IPS DF 6.9 (cell line): ENCODE data around the gene RPRD2.
A peak's percentile ranks its signal among the peaks of the same experiment; 100 is the strongest.

Source experiments
- DNase-seq: peaks from one replicate; pipeline ENCODE4 v3.0.0-alpha.2; 2013; ENCODE audit warnings: low read depth, low spot score
- H3K27ac ChIP-seq: one replicate; pipeline ENCODE4 v1.5.1; 2013; ENCODE audit warnings: low read length, control low read depth
- H3K27me3 ChIP-seq: 2 replicates; pipeline ENCODE4 v1.6.1; 2013; ENCODE audit warnings: mild to moderate bottlenecking, low read length; ENCODE audit not compliant: control insufficient read depth, insufficient read depth
- H3K36me3 ChIP-seq: 2 replicates; pipeline ENCODE4 v1.6.1; 2013; ENCODE audit warnings: low read length; ENCODE audit not compliant: control insufficient read depth, insufficient read depth
- H3K4me1 ChIP-seq: 2 replicates; pipeline ENCODE4 v1.6.1; 2013; ENCODE audit warnings: low read length; ENCODE audit not compliant: control insufficient read depth, insufficient read depth
- H3K4me3 ChIP-seq: 2 replicates; pipeline ENCODE4 v1.5.1; 2013; ENCODE audit warnings: mild to moderate bottlenecking, low read length
- H3K9me3 ChIP-seq: 2 replicates; pipeline ENCODE4 v1.6.1; 2013; ENCODE audit warnings: low read length, inconsistent platforms; ENCODE audit not compliant: control insufficient read depth, insufficient read depth
- WGBS: extraction: QIAGEN DNeasy Blood & Tissue Kit; methylation state at CpG from one replicate; pipeline ENCODE4 v1.1.7; 2013; ENCODE audit warnings: mixed read lengths, missing lambda C conversion rate; ENCODE audit not compliant: insufficient read length, insufficient coverage; 5-methylcytosine and 5-hydroxymethylcytosine counted together

Gene RPRD2

GRCh38 chr1:150365941-150366340 is 2.0 kb downstream of the RPRD2 start:
- Histone ChIP-seq H3K27me3 (no peaks in the 10 kb centered on the region), H3K4me3 (peak overlapping the region; percentile 95; the same call in 1 of the 2 replicates), H3K9me3 (no peaks in the 10 kb centered on the region), H3K27ac (no peak overlapping the region), H3K36me3 (no peaks in the 10 kb centered on the region), H3K4me1 (no peaks in the 10 kb centered on the region)
- DNase-seq = no peak
- WGBS = no CpG with 5 or more reads among the region's 3 CpGs

GRCh38 chr1:150366416-150367296 is 2.7 kb downstream of the RPRD2 start:
- Histone ChIP-seq H3K36me3 (no peaks in the 10 kb centered on the region), H3K27ac (no peak overlapping the region), H3K9me3 (no peaks in the 10 kb centered on the region), H3K4me1 (no peaks in the 10 kb centered on the region), H3K4me3 (no peak overlapping the region; the same call in 1 of the 2 replicates), H3K27me3 (no peaks in the 10 kb centered on the region)
- no peak for DNase-seq
- WGBS = 100% methylated on average over 2 of the region's 12 CpGs

GRCh38 chr1:150371110-150371509 is 7.2 kb downstream of the RPRD2 start:
- Histone ChIP-seq H3K27me3 (no peaks in the 10 kb centered on the region), H3K27ac (no peak overlapping the region), H3K36me3 (no peaks in the 10 kb centered on the region), H3K4me3 (no peak overlapping the region), H3K9me3 (no peaks in the 10 kb centered on the region), H3K4me1 (no peaks in the 10 kb centered on the region; the same call in 1 of the 2 replicates)
- DNase-seq = no peak
- no CpG with 5 or more reads among the region's 8 CpGs for WGBS

- no peak overlapping the region for H3K27ac ChIP-seq
- H3K4me3 ChIP-seq = no peak overlapping the region
- no peaks in the 10 kb centered on the region for H3K36me3 ChIP-seq
- H3K9me3 ChIP-seq = no peaks in the 10 kb centered on the region
- WGBS = no CpG with 5 or more reads among the region's 1 CpG
- no peaks in the 10 kb centered on the region; the same call in 1 of the 2 replicates for H3K4me1 ChIP-seq
- H3K27me3 ChIP-seq = no peaks in the 10 kb centered on the region
- DNase-seq = no peak
These were observed 8.6 kb downstream of the RPRD2 start for GRCh38 chr1:150372580-150372979.

DNA sequence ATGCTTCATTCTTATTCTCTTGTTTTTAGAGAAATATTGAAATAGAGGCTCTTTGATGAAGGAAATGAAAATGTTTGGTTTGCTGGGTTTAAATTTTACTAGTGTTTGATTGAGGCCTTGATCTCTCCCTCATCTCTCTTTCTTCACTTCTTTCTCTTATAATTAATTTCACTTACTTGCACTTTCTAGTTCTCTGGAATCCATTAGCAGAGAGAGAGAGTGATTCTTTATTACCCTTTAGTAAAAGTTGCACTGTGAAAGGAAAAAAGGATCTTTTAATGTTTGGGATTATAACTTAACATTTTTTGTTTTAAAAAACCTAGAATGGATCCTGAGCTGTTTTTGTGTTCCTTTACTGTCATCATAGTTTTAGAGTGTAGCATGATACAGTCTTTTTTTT is 12.2 kb downstream of the RPRD2 start:
- no peak for DNase-seq
- H3K4me3 ChIP-seq = no peak overlapping the region
- no peaks in the 10 kb centered on the region for H3K36me3 ChIP-seq
- no peaks in the 10 kb centered on the region for H3K9me3 ChIP-seq
- H3K27me3 ChIP-seq = no peaks in the 10 kb centered on the region
- no peaks in the 10 kb centered on the region; the same call in 1 of the 2 replicates for H3K4me1 ChIP-seq
- no peak overlapping the region for H3K27ac ChIP-seq

- WGBS = no CpG with 5 or more reads among the region's 3 CpGs
- H3K27ac ChIP-seq = no peak overlapping the region
- no peaks in the 10 kb centered on the region for H3K36me3 ChIP-seq
- DNase-seq = no peak
- no peaks in the 10 kb centered on the region for H3K27me3 ChIP-seq
- H3K4me1 ChIP-seq = no peaks in the 10 kb centered on the region
- no peak overlapping the region for H3K4me3 ChIP-seq
- H3K9me3 ChIP-seq = no peaks in the 10 kb centered on the region
These were observed 19.8 kb downstream of the RPRD2 start for GRCh38 chr1:150383631-150384324.

DNA sequence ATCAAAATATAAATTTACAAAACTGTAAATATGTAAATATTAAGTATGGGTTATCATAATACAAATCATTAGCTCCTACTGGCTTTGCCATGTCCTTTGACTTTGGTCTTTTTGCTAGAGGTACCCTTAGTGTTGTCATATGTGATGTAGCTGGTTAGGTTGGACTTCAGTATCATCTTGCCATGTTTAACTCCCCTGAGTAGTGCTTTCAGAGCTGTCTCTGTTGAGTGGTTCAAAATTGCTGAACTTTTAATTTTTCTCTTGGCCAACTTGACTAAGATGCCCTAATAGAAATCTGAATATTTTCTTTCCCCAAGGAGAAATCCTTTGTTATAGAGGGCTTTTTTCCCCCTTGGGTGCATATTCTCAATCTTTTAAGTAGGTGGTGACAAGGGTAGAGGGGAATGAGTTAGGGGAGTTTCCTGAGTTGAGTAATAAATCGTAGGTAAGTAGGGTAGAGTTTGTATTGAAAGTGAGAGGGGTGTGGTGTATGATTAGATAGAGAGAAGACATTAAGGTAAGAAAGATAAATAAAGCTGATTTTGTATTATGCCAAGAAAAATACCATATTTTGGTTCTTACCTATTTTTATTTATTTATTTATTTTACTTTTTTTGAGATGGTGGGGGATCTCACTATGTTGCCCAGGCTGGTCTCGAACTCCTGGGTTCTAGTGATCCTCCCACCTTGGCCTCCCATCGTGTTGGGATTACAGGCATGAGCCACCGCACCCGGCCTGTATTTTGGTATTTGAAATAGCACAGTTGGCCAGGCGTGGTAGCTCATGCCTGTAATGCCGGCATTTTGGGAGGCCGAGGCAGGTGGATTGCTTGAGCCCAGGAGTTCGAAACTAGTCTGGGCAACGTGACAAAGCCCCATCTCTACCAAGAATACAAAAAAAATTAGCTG is 21.8 kb downstream of the RPRD2 start:
- Histone ChIP-seq H3K4me3 (no peak overlapping the region), H3K36me3 (no peaks in the 10 kb centered on the region), H3K27ac (no peak overlapping the region), H3K27me3 (no peaks in the 10 kb centered on the region), H3K4me1 (no peaks in the 10 kb centered on the region), H3K9me3 (no peaks in the 10 kb centered on the region)
- 100% methylated on average over 1 of the region's 10 CpGs for WGBS
- DNase-seq = no peak

- no peak overlapping the region for H3K27ac ChIP-seq
- no peaks in the 10 kb centered on the region for H3K36me3 ChIP-seq
- H3K27me3 ChIP-seq = no peaks in the 10 kb centered on the region
- H3K4me1 ChIP-seq = no peaks in the 10 kb centered on the region
- no peak for DNase-seq
- no peak overlapping the region for H3K4me3 ChIP-seq
- no peaks in the 10 kb centered on the region for H3K9me3 ChIP-seq
- no CpG with 5 or more reads among the region's 1 CpG for WGBS
These were observed 22.6 kb downstream of the RPRD2 start for GRCh38 chr1:150386592-150386991.

- Histone ChIP-seq H3K27me3 (no peaks in the 10 kb centered on the region), H3K36me3 (no peaks in the 10 kb centered on the region), H3K9me3 (no peaks in the 10 kb centered on the region), H3K4me3 (no peak overlapping the region), H3K27ac (no peak overlapping the region), H3K4me1 (no peaks in the 10 kb centered on the region)
- DNase-seq = no peak
These were observed 23.3 kb downstream of the RPRD2 start for GRCh38 chr1:150387200-150387599.

- Histone ChIP-seq H3K9me3 (no peaks in the 10 kb centered on the region), H3K4me3 (no peak overlapping the region), H3K4me1 (no peaks in the 10 kb centered on the region), H3K36me3 (no peaks in the 10 kb centered on the region), H3K27me3 (no peaks in the 10 kb centered on the region), H3K27ac (no peak overlapping the region)
- WGBS = no CpG with 5 or more reads among the region's 5 CpGs
- no peak for DNase-seq
These were observed 24.3 kb downstream of the RPRD2 start for GRCh38 chr1:150388241-150388640.
